Motor neuron (in vitro differentiated cells): Measurements from ENCODE around the gene NELFA. TPM values are rescaled to one million over a fixed set of nuclear protein-coding genes. Genes with fewer than 3 reads are reported as not detected.
"Not testable (repeated sequence)": the region's sequence is repeated elsewhere in the genome, so short reads cannot be mapped to it uniquely, and the experiment has no call there.

Experiments used
- ATAC-seq, 8 experiments: fragments of 200-7000 bp; cut with Tn5 transposase; replicated peaks in 6 of 8; 2 replicates each; pipeline ENCODE4 v1.8.0; 2021; ENCODE audit warnings: mild to moderate bottlenecking in 8 of 8, moderate library complexity in 8 of 8
- H3K27ac ChIP-seq, 2 donors: fragments of 250-450 bp; sonication (Bioruptor Pico); 2 replicates each; pipeline ENCODE4 v1.9.0; 2021; ENCODE audit warnings: antibody characterized with exemption in 2 of 2, mild to moderate bottlenecking in 2 of 2, moderate library complexity in 1 of 2
- H3K4me1 ChIP-seq, 2 donors: fragments of 250-450 bp; sonication (Bioruptor Pico); replicated peaks in 1 of 2; 2 replicates each; pipeline ENCODE4 v1.6.1; 2021; ENCODE audit warnings: antibody characterized with exemption in 2 of 2, mild to moderate bottlenecking in 2 of 2, moderate library complexity in 1 of 2
- H3K4me3 ChIP-seq, 5 donors: fragments of 250-450 bp; sonication (Bioruptor Pico); 2 replicates each; pipeline ENCODE4 v1.9.0; 2021; ENCODE audit warnings: antibody characterized with exemption in 5 of 5, mild to moderate bottlenecking in 5 of 5, moderate library complexity in 4 of 5
- WGBS, 10 experiments: fragments of 450-650 bp; shearing (Covaris generic); methylation state at CpG; one replicate each; pipeline ENCODE4 v1.0.0; 2022; 5-methylcytosine and 5-hydroxymethylcytosine counted together
- in situ Hi-C, 9 experiments: fragments of 400-800 bp; cut with MboI; loops; one replicate each; pipeline ENCODE4 v1.15.0; 2021; ENCODE audit warnings: low sequenced_read_pairs in 9 of 9, low pct_unique_long_range_greater_than_20kb in 2 of 9; ENCODE audit not compliant: unreplicated experiment in 9 of 9
- total RNA-seq, 8 experiments: library from RNA; unstranded; fragments of 300-600 nt; gene quantifications; 2 replicates each; pipeline versions ENCODE4 v1.2.3 to v1.2.4, GENCODE V29; 2022

The NELFA gene
- total RNA-seq, 8 experiments from 2014 or later: 16.9 to 34.9 (median 27.9) TPM

DNA sequence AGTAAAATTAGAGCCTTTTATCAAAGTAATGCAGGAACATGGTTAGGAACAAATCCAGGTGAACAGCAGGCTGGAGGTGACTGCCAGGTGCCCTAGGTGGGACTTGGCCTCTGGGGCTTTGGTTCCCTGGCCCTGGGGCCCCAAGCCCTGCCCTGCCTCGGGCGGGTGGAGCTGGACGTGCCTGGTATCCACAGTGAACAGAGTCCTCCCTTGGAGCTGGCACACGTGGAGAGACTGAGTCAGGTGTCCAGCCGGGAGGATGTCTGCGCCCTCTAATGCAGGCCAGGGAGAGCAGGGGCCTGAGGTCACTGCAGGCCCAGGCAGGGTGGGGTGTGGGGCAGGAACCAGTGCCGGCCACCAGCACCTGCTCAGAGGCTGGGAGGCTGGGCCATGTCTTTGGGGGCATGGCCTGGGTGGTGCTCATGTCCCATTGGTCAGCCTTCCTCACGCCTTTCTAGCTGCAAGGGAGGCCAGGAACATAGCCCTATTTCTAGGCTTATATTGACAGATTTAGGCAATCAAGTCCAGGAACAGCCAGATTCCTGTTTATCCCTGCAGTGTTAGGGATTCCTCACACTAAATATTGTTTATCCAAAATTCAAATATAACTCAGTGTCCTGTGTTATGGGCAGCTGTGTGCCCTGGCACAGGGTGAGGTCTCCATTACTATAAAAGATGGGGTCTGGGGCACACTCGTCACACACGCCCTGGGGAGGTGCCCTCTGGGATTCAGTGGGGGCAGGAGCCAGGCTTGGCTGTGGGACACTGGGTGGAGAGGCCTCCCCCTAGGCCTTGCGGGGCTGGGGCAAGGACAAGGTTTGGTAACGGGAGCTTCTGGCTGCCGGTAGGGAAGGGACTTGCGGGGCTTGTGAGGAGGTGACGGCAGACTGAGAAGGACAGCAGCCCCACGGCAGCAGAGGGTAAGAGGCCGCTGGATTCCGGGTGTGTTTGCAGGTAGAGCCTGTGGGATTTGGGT is 36.1 kb upstream of the NELFA start:
- in situ Hi-C loops: no loop called here
- no peak for ATAC-seq
- Histone ChIP-seq H3K4me3 (no peak overlapping the region), H3K4me1 (peaks cover 0 to 4% of the 10 kb centered on the region in 2 donors), H3K27ac (no peak overlapping the region)
- 100% methylated on average over 1 of the region's 18 CpGs; no CpG with 5 or more reads in 7 of the 10 experiments for WGBS, 10 experiments

DNA sequence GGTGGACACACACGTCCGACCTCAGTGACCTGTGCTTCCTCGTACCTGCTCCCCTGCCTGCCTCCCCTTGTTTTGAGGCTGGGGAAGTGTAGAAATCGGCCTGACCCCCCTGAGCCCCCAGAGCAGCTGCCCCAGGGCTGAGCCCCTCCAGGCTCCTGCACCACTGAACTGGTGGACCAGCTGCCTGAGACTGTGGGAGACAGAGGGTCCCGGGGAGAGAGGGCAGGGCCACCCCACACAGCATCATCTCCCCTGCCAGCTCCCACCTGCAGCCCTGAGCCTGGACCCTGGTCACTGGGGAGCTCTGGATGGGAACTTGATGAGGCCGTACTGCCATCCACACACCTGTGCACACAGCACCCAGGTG is 35.3 kb upstream of the NELFA start:
- Histone ChIP-seq H3K27ac (no peak overlapping the region), H3K4me1 (peaks cover 0 to 4% of the 10 kb centered on the region in 2 donors), H3K4me3 (no peak overlapping the region)
- in situ Hi-C loops: no loop called here
- 67% methylated on average over 1 of the region's 6 CpGs; no CpG with 5 or more reads in 9 of the 10 experiments for WGBS, 10 experiments
- ATAC-seq: no peak

DNA sequence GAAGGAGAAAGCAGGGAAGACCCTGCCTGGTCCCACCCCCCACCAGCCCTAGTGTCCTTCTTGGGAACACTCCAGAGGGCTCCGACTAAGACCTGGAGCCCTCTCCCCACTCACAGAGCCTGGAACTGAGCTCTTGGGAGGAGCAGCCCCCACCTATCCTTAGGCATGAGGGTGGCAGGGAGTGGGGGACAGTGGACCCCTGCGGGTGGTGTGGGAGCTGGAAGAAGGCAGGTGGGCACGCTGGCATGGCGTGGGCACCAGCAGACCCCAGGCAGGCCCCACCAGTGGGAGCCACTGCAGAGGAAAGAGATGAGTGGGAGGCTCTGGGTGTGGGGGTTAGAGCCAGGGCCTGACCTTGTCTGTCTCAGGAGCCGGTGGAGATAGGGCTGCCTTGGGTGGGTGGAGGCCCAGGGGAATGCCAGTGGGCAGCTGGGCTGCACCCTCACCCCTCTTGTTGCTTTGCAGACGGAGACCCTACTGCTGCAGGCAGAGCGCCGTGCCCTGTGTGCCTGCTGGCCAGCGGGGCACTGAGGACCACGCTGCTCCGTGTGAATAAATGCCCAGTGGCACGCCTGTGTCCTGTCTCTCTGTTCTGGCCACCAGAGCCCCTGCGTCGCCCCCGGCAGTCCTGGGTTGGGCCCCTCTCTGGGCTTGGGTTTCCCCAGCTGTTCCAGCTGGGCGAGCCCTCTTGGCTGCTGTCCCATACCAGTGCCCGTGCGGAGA is 34.8 kb upstream of the NELFA start:
- in situ Hi-C loops: no loop called here
- Histone ChIP-seq H3K4me1 (peaks cover 0 to 4% of the 10 kb centered on the region in 2 donors), H3K27ac (no peak overlapping the region), H3K4me3 (peak overlapping the region in 2 of 5 donors; percentile 71 to 92)
- no peak for ATAC-seq
- 92 to 94% (median 94%) methylated on average over 3 to 7 of the region's 18 CpGs; no CpG with 5 or more reads in 7 of the 10 experiments for WGBS, 10 experiments

DNA sequence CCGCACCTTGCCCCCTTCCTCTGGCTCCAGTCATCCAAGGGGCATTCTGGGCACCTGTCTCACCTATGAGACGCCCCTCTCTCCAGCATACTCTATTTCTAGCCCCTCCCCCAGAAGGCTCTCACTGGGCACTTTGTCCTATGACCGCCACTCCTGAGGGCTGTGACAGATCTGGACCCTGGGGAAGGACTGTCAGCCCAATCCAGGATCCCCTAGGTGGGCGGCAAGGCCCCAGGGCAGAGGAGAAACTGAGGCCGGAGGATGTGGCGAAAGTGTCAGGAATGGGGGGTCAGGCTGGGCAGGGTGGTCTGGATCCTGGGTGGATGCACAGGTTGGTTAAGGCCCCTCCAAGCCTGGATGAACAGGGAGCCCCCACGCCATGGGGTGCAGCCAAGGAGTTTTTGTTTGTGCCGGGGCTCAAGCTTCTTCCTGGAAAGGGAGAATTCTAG is 34.2 kb upstream of the NELFA start:
- in situ Hi-C loops: no loop called here
- WGBS, 10 experiments: 70 to 100% (median 87%) methylated on average over 1 to 6 of the region's 8 CpGs; no CpG with 5 or more reads in 6 of the 10 experiments
- peak overlapping the region; percentile 57 to 98 (median 71) for H3K4me3 ChIP-seq
- peaks cover 0 to 4% of the 10 kb centered on the region in 2 donors for H3K4me1 ChIP-seq
- H3K27ac ChIP-seq: peak overlapping the region in 1 of 2 donors; percentile 69
- ATAC-seq: no peak

DNA sequence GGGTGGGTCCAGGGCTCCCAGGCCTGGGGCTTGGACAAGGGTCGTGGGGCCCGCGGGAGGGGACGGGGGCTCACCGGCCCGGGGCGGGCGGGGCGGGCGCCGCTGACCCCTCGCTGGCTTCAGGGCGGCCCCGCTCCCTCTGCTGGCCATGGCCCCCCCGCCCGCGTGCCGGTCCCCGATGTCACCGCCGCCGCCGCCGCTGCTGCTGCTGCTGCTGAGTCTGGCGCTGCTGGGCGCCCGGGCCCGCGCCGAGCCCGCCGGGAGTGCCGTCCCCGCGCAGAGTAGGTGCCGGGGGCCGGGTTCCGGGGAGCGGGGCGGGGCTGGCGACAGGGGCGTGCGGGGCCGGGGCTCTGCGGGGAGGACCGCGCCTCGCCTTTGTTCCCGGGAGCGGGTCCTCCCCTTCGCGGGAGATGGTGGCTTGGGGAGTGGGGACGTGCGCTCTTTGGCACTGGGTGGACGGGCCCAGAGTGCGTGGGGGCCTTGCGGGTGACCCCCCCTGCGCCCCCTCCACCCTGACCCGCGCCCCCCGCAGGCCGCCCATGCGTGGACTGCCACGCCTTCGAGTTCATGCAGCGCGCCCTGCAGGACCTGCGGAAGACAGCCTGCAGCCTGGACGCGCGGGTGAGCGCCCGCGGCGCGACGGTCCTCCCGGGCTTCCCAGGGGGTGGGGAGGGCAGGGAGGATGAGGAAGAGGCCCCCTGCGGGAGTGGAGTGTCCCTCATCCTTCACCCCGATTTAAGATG is 33.6 kb upstream of the NELFA start:
- peak; percentile 31 to 66 (median 56) for ATAC-seq
- Histone ChIP-seq H3K27ac (peak overlapping the region; percentile 31 to 69), H3K4me3 (peak overlapping the region; percentile 57 to 98 (median 71)), H3K4me1 (peaks cover 0 to 4% of the 10 kb centered on the region in 2 donors)
- 20% methylated on average over 1 of the region's 80 CpGs; no CpG with 5 or more reads in 9 of the 10 experiments for WGBS, 10 experiments
- in situ Hi-C loops: no loop called here

DNA sequence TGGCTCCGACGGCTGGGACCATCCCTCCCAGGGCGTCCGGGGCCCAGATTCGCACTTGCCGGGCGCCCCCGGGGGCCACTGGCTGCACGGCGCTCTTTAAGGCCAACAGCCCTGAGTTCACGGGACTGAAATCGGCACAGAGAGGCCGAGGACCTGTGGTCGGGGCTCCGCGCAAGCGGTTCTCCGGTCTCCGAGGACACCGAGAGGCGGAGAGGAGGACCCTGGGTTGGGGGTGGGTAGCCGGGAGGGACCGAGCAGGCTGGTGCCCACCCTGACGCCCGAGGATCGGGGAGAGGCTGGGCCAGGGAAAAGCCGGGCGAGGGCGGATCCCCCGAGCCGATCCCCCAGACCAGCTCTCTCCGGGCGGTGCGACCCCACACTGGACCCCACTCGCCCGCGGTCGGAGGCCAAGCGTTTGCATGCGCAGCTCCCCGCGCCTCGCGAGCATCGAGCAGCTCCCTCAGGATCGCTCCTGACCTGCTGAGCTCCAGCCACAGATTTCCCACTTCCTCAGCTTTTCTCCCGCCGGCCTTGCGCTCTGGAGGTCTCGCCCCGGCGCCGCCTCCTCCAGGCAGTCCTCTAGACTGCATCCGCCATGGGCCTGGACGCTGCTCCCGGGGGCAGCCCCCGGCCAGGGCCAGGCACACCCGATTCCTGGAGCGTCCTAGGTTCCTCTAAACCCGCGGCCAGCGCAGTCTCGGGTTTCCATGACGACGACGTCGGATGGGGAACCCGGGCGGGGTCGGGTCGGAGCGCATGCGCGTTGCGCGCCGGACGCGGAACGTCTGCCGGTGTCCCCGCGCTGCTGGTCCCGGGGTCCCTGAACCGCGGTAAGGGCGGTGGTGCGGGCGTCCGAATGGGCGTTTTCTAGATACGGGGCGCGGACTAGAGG is 32.7 kb upstream of the NELFA start:
- ATAC-seq: peak; percentile 74 to 84 (median 78)
- in situ Hi-C loops: no loop called here
- WGBS, 10 experiments: 0 to 2% (median 0%) methylated on average over 2 to 16 of the region's 94 CpGs; no CpG with 5 or more reads in 7 of the 10 experiments
- peak overlapping the region; percentile 57 to 98 (median 71) for H3K4me3 ChIP-seq
- peaks cover 0 to 4% of the 10 kb centered on the region in 2 donors for H3K4me1 ChIP-seq
- peak overlapping the region; percentile 31 to 69 for H3K27ac ChIP-seq

DNA sequence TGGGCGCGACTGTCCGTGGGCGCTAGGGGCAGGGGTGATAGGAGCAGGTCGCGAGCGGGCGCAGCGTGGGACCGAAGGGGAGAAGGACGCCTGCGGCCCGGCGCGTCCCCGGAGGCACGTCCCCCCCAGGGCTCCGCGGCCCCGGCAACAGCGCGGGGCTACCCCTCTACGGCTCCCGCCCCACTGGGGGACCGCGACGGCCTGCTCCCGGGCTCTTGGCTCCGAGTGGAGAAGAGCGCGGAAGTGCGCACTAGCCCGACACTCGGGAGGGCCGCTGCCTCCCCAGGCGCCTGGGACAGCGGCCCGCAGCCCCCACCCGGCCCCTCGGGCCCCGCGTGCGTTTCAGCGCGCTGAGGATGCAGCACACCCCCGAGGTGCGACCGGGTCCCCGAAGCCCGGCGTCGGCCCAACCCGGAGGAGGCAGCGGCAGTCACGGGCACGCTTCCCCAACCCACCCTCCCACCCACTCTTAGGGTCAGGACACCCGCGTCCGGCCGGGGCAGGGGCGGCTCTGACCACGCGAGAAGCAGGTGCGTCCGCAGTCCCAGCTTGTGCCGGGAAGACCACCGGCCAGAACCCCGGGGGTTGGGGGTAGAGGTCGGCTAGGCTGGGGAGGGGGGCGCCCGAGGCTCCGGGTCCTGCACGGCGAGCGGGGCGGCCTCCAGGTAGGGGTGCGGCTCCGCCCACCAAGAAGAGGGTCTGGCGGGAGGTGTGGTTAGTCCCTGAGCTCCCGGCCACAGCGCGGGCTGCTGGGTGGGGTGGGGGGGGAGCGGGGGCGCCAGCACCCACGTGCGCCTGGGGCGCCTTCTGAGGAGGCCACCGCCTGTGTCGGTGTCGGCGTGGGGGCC is 31.8 kb upstream of the NELFA start:
- 0% methylated on average over 1 to 2 of the region's 91 CpGs; no CpG with 5 or more reads in 8 of the 10 experiments for WGBS, 10 experiments
- no peak overlapping the region for H3K27ac ChIP-seq
- in situ Hi-C loops: no loop called here

DNA sequence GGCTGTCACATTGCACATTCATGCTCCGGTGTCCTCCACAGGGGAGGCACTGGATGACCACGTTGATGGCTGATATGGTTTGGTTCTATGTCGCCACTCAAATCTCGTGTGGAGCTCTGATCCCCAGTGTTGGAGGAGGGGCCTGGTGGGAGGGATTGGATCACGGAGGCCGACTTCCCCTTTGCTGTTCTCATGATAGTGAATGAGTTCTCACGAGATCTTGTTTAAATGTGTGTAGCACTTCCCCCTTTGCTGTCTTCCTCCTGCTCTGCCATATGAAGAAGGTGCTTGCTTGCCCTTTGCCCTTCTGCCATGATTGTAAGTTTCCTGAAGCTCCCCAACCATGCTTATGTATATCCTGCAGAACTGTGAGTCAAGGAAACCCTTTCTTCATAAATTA is 28.1 kb upstream of the NELFA start:
- no peak for ATAC-seq
- in situ Hi-C loops: no loop called here
- H3K27ac ChIP-seq: no peak overlapping the region
- 60 to 100% (median 83%) methylated on average over 1 to 5 of the region's 7 CpGs; no CpG with 5 or more reads in 5 of the 10 experiments for WGBS, 10 experiments
- H3K4me1 ChIP-seq: no peaks in the 10 kb centered on the region
- H3K4me3 ChIP-seq: no peak overlapping the region

More for the DNA sequence above, 31.8 kb upstream of the NELFA start:
- peaks cover 0 to 4% of the 10 kb centered on the region in 2 donors for H3K4me1 ChIP-seq
- peak overlapping the region; percentile 57 to 98 (median 71) for H3K4me3 ChIP-seq
- peak in 1 of 8 experiments; percentile 1 for ATAC-seq

DNA sequence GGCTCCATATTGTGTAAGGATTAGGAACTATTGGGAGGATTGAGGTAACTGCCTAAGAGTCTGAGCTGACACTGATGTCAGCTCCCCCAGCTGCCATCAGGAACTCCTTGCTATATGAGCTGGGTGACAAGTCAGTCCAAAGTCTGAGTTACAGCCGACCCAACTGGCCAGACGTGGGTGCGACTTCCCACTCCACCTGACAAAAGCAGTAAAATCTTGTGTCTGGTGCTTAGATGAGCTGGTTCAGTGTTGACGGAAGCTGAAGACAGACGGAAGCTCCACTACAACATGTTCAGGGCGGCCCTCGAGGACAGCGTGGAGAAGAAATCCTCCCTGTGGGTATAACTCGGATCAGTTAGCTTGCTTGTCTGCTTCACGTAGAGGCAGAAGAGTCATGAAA is 27.6 kb upstream of the NELFA start:
- no peak for ATAC-seq
- in situ Hi-C loops: no loop called here
- no peak overlapping the region for H3K27ac ChIP-seq
- WGBS, 10 experiments: 71 to 92% (median 80%) methylated on average over 2 to 7 of the region's 10 CpGs; no CpG with 5 or more reads in 5 of the 10 experiments
- H3K4me1 ChIP-seq: no peaks in the 10 kb centered on the region
- no peak overlapping the region for H3K4me3 ChIP-seq

DNA sequence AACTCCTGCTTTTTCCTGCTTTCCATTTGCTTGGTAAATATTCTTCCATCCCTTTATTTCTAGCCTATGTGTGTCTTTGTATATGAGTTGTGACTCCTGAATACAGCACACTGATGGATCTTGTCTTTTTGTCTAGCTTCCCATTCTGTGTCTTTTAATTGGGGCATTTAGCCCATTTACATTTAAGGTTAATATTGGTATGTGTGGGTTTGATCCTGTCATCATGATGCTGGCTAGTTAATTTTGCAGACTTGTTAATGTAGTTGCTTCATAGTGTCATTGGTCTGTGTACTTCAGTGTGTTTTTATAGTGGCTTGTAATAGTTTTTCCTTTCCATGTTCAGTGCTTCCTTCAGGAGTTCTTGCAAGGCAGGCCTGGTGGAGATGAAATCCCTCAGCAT is 22.4 kb upstream of the NELFA start:
- H3K27ac ChIP-seq, ATAC-seq, H3K4me3 ChIP-seq, in situ Hi-C loops, H3K4me1 ChIP-seq: not testable (repeated sequence)

DNA sequence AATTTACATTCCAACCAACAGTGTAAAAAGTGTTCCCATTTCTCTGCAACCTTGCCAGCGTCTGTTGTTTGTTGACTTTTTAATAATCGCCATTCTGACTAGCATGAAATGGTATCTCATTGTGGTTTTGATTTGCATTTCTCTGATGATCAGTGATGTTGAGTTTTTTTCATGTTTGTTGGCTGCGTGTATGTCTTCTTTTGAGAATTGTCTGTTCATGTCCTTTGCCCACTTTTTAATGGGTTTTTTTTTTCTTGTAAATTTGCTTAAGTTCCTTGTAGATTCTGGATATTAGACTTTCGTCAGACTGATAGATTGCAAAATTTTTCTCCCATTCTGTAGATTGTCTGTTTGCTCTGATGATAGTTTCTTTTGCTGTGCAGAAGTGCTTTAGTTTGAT is 18.3 kb upstream of the NELFA start:
- ATAC-seq, in situ Hi-C loops, H3K4me1 ChIP-seq, H3K27ac ChIP-seq, H3K4me3 ChIP-seq: not testable (repeated sequence)
- WGBS, 10 experiments: 33 to 88% (median 80%) methylated on average over 1 to 4 of the region's 4 CpGs; no CpG with 5 or more reads in 1 of the 10 experiments
